Esophagus muscularis mucosa (tissue), 3 donors: Measurements from ENCODE around the gene IP6K2.

Source experiments
- CTCF ChIP-seq, 3 experiments: fragments of 200-600 bp in 2 of 3; fragments of 450-650 bp in 1 of 3; sonication (generic) in 2 of 3; IDR thresholded peaks; one replicate each; pipeline ENCODE4 v1.5.1; 2017 to 2019; ENCODE audit warnings: antibody characterized with exemption in 3 of 3, mild to moderate bottlenecking in 2 of 3, moderate library complexity in 1 of 3
- POLR2A ChIP-seq: fragments of 450-650 bp; IDR thresholded peaks from one replicate; pipeline ENCODE4 v1.6.1; 2017; ENCODE audit warnings: antibody characterized with exemption, moderate library complexity, mild to moderate bottlenecking, low read depth

- no peak for TF ChIP-seq CTCF (IDR thresholded peaks at IDR 0.05)
- TF ChIP-seq POLR2A, result no peak
Observed at GRCh38 chr3:48759071-48759470, 42.0 kb upstream of the IP6K2 start.
